NCI-H1694 (cell line): Measurements from ENCODE around the gene GARIN3.
A peak's percentile ranks its signal among the peaks of the same experiment; 100 is the strongest.
"Not testable (repeated sequence)": the region's sequence is repeated elsewhere in the genome, so short reads cannot be mapped to it uniquely, and the experiment has no call there.

Experiments
- DNase-seq: peaks from one replicate; lab custom pipeline; 2025; lab: John Stamatoyannopoulos, UW

GARIN3 gene

DNA sequence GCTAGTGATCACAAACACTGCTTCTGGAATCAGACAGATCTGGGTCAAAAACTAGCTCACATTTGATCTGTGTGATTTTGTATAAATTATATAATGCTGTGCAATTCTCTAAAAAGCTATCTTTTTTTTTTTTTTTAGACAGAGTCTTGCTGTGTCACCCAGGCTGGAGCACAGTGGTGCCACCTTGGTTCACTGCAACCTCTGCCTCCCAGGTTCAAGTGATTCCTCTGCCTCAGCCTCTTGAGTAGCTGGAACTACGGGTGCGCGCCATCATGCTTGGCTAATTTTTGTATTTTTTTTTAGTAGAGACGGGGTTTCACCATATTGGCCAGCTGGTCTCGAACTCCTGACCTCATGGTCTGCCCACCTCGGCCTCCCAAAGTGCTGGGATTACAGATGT lies 19.1 kb upstream of the GARIN3 start:
- DNase-seq: not testable (repeated sequence)

DNA sequence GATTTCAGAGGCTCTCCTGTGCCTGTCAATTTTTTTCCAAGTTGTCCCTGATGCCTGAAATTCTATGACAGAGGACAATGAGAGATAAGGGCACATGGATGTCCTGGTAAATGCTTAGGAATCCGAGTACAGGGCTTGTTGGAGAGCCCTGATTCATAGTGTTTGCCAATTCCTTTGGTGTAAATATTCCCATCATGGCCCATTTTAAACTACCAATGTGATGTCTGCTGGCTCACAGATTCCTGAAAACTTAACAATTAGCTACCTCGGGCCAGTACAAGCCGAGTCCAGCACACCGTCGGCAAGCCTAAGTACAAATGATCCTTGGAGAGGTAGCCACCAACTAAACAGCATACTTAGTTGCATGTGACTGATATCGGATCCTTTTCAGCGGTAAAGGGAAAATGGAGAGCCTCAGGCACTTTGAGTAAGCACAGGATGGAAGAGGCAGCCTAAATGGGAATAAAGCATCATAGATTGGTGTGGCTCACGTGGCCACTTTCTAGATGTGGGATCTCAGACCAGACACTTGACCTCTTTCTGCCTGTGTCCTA lies 18.1 kb upstream of the GARIN3 start:
- no peak for DNase-seq

DNA sequence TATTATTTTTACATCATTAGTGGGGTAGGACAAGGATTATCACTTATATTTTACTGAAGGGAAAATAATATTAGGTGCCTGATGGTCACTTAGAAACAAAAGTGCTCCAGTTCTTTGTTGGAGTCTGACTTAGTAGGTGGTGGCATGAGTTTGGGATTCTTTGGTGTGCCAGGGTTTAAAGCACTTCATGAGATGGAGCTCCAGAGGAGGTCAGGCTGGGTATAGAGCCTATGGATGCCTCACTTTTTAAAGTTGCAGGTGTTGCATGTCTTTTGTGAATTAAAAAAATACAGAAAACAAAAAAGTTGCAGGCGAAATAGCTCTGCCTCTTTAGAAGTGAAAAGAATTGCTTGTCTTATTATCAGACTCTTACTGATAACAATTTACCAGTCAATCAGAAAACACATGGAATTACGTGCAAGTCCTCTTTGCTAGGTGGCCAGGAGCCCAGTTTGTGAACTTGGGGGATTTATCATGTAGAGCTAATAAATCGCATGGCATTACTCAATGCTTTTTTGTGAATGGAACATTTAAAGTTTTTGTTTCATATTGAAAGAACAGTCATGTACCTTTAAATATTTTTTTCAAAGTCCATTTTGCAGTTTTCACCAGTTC lies 16.2 kb upstream of the GARIN3 start:
- no peak for DNase-seq

DNA sequence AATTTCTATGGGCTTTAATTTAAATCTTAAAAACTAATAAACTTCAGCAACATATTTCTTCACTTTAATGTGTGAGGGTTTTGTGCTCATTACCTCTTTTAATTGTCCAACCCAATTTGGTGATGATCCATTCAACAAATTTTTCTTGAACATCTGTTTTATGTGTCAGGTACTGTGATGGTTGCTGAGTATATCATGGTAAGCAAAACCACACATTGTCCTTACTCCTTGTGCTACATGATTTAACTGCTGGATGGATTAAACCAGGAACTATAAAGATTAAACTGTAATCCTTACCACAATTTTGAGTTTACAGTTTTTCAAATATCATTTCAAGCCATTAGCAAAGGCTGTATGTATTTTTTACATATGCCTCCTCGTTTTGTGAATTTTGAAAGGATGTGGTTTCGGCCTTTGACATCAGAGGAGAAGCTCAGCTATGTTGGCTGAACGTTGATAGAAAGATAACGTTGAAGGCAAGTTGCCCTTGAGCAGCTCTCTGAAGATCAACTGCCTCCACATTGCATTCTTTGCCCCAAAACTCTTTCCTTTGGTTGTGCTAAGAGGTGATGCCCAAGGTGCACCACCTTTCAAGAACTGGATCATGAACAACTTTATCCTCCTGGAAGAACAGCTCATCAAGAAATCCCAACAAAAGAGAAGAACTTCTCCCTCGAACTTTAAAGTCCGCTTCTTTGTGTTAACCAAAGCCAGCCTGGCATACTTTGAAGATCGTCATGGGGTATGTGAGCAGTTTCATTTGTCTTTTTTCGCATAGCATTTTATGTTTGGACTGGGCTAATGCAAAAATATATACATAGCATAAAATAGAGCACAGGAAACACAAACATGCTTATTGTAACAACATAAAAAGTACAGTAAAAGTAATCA lies 14.6 kb upstream of the GARIN3 start, which contains the start of gene ITK:
ITK (plus strand) TSS at position 467 of the 891 bp plus-strand sequence; CDS start at position 605, 138 bp downstream.
- DNase-seq: no peak

DNA sequence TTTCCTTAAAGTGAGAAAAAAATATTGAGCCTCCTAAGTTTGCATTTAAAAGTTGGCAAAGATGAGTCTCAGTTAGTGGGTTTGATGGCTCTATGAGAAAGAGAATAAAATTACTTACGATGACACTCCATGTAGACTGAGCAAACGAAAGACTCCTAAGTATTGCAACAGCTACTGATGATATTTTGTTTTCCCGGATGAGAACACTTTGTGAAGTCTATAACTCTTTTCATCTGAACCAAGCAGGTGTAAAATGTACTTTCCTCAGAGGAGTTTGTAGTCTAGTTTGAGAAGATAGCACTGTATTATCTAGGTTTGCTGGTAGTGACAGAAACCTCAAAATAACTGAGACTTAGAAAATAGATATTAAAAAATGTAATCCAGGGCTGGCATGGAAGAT lies 12.9 kb upstream of the GARIN3 start:
- no peak for DNase-seq

DNA sequence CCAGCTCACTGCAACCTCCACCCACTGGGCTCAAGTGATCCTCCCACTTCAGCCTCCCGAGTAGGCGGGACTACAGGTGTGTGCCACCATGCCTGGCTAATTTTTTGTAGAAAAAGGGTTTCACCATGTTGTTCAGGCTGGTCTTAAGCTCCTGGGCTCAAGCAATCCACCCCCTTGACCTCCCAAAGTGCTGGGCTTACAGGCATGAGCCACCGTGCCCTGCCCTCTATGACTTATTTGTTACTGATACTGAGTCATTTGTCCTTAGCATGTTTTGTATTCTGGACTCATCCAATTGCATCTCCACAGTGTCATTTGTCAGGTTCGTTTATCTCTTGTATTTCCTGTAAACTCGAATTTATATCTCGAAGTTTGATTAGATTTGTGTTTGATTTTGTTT lies 11.9 kb upstream of the GARIN3 start:
- no peak for DNase-seq

DNA sequence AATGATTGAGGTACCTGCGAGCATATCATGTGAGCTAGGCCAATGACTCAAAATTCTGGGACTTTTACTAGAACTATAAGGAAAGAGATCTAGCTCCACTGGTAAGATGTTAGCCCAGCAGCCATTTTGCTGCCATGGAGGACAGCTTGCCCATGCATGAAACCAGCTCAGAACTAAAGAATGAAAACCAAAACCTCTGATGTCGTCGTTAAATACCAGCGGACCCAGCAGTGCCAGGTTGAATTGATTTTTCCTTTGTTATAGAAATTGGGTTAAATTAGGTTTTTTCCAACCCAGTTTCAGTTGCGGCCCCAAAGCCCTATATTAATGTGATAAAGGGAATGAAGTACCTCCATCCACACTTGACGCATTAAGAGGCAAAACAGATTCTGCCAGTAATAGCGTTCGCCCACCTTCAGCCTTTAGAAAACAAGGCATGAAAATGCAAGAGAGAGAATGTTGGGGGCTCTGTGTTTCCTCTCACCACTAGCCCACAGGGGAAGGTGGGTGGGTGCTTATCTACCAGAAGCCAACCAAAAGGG lies 9.1 kb upstream of the GARIN3 start:
- no peak for DNase-seq

DNA sequence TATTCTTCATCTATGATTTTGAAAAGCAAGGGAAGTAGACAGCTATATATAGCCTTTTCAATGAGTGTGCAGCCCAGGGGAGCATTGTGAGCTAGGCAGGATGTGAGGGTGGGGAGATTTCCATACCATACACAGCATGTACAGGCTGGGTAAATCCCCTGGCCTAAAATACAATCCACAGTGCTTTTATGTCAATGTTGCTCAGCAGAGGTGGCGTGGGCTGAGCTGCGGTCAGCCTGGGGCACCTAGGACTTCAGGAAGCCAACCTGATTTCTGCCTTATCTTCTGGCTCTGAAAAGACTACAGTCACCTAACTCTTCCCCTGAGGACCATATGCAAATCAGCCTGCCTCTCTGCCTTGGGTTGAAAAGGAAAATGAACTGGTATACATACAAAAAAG lies 6.3 kb upstream of the GARIN3 start:
- DNase-seq: no peak

DNA sequence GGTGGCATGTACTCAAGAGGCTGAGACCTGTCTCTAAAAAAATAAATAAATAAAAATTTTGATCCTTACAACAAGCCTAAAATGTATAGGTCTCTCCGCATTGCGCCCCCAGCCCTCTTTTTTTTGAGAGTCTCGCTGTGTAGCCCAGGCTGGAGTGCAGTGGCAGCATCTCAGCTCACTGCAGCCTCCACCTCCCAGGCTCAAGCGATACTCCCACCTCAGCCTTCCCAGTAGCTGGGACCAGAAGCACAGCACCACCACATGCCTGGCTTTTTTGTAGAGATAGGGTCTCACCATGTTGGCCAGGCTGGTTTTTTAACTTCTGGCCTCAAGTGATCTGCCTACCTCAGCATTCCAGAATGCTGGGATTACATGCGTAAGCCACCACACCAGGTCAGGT lies 2.2 kb upstream of the GARIN3 start:
- DNase-seq: no peak

DNA sequence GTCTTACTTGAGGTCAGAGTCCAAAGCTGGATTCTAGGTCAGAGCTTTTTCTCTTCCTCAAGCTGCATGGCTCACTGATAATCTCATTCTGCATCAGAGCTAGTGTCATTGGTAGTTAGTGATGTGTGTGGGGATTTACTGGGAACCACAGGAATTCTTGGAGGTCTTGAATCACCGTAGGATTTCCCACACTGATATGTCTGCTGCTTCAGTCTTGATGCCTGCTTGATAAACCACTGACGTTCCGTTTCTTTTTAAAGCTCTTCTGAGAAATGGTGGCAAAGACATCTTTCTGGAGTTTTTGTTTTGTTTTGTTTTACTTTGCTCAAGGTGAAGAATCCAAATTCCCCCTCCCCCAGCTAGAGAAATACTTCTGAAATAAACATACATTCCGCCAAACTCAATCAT lies 1.2 kb upstream of the GARIN3 start:
- no peak for DNase-seq

DNA sequence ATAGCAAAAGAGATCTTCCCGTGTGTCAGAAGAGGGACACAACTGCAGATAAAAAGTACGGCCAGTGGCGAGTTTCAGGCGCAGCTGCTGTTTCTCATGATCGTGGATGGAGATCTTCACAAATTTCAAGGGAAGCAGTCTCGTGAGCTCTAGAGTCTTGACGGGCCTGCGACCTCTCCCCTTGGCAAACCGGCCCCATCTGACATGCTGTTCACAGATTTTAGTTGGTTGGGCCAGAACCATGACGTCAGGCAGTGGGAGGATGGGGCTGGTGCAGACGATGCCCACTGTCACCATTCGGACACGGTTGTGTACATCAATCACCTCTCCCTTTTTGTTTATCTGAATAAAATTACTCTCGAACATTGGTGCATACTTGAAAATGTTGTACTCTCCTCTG lies 396 bp downstream of the GARIN3 start:
- no peak for DNase-seq

DNA sequence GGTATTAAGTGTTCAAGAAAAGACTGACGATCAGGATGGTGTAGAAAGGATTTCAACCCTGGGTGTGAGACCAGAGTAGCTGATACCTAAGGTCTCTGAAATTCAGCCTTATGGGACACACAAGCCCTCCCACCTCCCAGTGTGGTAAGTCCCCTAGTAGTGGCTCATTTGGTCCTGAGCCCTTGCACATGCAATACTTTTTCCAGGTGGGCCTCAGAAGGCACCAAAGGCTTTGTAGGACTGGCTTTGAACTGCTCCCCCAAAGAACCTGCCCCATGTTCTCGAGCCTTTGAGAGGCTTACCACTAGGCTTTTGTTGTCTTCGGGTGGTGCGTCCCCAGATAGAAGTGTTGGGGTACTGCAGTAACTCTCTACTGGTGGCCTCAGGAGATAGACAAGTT lies 803 bp downstream of the GARIN3 start:
- DNase-seq: no peak

DNA sequence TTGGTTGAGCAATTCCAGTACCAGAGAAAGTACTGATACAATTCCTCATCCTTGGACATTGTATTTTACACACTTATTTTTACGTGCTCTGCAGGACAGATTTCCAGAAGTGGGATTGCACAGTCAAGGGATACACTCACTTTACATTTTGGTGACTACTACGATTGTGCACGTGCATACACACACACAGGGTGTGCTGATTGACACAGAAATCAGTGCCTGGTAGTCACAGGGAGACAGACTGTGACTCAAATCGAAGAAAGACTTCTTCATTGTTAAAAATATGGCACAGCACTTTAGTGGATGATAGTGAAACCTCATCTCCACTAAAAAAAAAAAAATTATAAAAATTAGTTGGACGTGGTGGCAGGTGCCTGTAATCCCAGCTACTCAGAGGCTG lies 1.5 kb downstream of the GARIN3 start:
- DNase-seq: no peak

DNA sequence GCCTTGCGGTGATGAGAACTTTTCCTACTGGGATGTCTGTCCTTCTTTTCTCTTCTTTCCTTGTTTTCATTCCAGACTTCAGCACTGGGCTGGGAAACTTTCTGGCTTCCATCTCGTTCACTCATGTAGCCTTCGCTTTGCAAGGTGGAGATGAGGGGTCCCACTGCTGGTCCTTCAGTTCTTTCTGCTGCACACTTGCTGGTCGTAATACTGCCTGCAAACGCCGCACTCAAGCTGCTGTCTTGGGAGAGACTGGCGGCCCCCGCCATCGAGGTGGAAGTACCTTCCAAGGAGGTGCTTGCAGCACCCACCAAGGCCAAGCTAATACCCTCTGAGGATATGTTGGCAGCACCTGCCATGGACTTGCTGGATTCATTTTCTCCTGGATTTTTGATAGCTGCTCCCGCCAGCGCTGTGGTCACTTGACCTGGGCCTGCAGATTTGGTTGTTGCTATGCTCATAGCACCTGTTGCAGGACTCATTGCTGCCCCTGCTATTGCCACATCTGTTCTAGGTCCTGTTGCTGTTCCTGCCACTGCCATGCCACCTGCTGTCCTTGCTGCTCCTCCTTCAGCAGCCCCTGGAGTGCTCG lies 3.0 kb downstream of the GARIN3 start:
- DNase-seq: no peak

DNA sequence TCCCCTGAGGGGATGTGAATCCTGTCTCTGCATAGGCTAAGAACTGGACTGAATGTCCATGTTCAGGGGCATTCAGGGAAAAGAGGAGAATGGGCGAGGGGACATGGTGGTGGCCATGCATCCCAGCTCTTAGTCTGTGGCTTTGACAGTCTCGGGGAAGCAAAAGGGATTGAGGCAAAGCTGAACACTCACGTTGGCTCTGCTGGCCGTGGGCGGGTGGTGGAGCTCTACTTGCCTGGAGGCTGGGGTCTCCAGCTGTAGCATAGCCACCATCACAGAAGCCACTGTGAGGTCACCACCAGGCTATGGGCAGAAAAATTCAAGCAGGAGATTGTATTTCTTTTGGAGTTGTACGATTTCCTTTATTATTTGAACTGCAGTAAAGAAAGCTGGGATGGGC lies 4.1 kb downstream of the GARIN3 start:
- DNase-seq: no peak

DNA sequence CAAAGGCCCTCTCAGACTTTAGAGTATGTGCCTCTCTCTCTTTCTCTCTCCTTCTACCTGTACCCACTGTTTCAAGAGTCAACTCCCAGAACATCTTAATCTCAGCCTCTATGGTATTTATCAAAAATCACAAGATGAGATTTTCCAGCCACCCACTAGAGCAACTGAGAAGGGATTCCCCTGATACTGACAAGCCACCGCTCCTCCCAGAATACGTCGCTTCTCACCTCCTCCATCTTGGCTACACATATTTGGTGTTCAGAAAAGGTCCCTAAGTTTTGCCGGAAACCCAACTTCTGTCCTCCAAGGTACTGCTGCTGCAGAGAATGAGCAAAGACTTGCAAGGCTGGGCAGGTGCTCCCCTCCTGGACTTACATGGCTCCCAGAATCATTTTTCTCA lies 6.1 kb downstream of the GARIN3 start:
- DNase-seq: no peak

DNA sequence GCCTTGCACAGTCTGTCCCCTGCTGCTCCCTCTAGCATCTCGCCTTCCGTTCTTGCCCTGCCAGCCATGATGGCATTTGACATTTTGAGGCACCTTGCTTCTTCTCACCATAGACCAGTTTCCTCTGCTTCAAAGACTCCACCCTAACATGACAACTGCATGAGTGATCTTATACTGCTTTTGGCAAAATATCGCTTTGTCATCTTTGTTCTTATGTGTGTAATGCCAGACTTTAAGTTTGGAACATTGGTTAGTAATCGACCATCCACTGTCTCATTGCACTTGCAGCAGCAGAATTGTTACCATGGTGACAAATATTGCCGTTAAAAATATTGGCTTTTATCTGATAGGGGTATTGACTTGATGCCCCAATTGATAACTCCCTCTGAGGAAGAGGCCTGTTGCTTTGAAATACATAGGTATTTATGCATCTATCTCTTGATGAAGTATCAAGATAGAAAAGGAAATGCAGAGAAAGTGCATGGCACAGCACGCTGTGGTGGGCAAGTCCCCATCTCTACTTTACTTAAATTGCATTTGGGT lies 6.8 kb downstream of the GARIN3 start:
- no peak for DNase-seq

DNA sequence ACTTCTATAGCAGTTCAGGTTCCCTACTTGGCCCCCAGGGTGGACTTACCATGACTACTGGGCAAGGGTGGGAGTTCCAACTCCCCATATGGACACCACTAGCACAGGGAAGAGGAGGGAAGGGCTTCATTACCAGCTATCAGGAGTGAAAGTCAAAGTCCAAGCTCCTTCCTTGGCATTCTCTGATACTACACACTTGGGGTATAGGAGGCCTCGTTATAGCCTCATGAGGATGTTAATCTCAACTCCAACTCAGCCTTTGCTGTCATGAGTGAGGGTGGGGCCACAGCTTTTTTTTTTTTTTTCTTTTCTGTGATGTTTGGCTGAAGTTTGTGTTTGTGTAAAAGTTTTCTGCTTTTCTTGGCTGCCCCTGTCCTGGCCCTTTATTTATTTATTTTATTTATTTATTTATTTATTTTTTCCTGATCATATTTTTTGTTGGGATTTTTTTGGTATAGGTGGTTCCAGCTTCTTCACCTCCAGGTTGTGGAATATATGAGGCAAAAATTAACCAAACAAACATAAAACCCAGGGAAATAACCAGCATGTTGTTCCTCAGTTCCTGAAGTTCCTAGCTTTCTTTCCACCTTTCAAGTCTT lies 8.7 kb downstream of the GARIN3 start:
- DNase-seq: no peak

DNA sequence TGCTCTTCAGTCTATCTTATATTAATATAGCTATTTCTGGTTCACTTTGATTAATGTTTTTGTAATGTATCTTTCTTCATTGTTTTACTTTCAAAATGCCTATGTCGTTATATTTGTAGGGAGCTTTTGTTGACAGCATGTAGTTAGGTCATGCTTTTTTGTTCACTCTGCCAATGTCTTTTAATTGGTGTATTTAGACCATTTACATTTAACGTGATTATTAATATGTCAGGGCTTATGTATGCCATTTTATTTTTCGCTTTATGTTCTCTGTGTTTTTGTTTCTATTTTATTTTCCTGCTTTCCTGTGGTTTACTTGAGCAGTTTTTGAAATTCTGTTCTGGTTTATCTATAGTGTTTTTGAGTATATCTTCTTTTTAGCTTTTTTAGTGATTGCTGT lies 10.8 kb downstream of the GARIN3 start:
- no peak for DNase-seq

DNA sequence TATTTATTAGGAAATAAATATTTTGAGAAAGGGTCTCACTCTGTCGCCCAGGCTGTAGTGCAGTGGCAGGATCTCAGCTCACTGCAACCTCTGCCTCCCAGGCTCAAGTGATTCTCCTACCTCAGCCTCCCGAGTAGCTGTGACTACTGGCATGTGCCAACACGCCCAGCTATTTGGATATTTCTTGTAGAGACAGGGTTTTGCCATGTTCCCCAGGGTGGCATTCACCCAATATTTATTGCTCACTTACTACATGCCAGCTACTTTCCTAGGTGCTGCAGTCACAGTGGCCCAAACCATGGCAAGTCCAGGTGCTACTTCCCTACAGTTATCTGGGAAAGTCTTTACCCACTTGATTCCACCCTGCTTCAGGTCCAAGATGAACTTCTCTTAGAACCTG lies 15.1 kb downstream of the GARIN3 start:
- no peak for DNase-seq

DNA sequence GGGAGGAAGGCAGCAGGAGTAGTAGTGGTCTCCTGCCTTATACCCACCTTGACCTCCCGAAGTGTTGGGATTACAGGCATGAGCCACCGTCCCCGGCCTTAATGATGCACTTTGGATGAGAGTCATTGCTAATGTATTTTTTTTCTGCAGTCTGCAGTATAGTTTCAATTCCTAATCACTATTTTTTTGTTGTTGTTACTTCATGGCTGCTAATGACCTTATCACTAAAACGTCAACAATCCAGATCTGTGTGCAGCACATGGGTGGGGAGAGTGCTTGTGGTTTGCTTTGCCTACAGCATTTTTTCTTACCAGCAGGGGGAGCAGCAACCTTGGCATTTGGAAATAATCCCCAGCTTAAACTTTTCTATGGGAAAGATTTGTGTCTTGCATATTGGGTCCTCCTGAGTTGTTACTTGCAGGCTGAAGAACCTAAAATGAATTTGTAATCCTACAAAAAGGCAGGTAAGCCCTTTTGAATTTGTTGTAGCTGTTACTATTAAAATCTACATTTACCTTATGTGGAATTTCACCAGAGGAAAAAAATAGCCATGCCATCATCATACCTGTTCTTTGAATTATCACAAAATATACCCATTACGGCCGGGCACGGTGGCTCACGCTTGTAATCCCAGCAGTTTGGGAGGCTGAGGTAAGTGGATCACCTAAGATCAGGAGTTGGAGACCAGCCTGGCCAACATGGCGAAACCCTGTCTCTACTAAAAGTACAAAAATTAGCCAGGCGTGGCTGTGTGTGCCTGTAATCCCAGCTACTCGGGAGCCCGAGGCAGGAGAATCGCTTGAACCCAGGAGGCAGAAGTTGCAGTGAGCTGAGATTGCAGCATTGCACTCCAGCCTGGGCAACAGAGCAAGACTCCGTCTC lies 17.1 kb downstream of the GARIN3 start:
- peak; percentile 45 for DNase-seq
